Ureter (tissue), 1 donor: ENCODE data around the gene GPC5. TPM values are rescaled to one million over a fixed set of nuclear protein-coding genes. Genes with fewer than 3 reads are reported as not detected.
"Not testable (repeated sequence)": the region's sequence is repeated elsewhere in the genome, so short reads cannot be mapped to it uniquely, and the experiment has no call there.

Source experiments
- DNase-seq: peaks from one replicate; pipeline ENCODE4 v3.0.0-alpha.2; 2020; ENCODE audit warnings: low spot score
- total RNA-seq: library from RNA; stranded (reverse); gene quantifications from one replicate; pipeline ENCODE4 v1.2.4, GENCODE V29; 2023
- donor health status: DM: yes; HTN: yes; CAD: no.

Gene GPC5
- total RNA-seq, 1 donor from 2014 or later = 0.39 TPM

DNA sequence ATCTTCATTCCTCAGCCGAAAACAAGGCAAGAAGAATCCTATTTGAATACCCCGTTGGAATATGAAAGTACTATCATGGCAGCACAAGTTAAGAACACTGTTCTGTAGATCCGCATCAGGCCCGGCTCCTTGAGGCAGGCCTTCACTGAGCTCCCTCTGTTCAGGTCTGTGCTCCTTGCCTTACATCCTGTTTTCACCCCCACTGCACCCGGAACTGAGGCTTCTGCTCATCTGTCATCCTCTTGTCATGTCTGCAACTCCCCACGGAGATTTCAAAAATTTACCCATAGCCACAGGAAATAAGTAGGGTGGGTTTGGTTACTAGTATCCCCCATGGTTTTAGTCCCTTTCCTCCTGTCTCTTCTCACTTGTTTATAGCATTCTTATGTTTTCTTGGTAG, 861.9 kb downstream of the GPC5 start:
- DNase-seq = no peak

DNA sequence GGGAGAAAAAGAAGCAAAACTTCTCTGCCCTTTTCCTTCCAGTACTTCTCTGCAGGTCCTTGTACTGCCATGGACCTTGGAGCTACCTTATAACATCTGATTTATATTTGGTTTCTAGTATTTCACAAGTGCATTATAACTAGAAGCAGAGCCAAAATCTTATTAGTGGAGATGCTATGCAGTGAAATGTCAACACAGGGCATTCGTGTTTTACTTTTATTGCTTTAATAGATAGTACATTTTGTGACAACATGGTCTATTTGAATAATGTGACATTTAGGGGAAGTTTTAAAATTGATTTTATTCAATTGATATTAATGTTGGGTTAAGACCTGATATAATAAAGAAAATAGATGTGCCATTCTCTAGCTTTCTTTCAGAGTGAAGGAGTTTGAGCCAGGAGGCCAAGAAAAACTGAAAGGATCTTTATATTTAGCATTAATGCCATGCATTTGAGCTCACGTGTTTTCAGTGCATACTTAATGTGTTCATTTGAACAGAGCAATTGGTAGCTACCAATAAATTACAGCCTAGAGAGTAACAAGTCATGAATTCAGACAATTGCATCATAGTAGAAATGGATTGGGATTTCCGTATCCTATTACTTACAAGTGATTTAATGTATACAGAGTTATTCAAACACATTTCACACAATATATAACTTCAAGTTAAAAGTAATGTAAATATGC, 863.8 kb downstream of the GPC5 start:
- DNase-seq = no peak

DNA sequence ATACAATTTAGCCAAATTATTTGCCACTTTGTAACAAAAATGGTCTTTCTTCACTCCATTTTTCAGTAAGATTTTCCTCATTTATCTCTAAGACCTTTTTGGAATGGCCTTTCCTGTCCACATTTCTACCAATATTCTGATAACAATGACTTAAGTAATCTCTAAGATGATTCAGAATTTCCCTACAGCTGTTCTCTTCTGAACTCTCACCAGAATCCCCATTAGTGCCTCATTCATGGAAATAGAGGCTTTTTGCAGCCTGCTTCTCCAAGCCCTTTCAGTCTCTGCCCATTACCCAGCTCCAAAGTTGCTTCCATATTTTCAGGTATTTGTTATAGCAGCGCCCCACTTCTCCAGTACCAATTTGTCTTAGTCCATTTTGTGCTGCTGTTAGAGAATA, 867.0 kb downstream of the GPC5 start:
- no peak for DNase-seq

DNA sequence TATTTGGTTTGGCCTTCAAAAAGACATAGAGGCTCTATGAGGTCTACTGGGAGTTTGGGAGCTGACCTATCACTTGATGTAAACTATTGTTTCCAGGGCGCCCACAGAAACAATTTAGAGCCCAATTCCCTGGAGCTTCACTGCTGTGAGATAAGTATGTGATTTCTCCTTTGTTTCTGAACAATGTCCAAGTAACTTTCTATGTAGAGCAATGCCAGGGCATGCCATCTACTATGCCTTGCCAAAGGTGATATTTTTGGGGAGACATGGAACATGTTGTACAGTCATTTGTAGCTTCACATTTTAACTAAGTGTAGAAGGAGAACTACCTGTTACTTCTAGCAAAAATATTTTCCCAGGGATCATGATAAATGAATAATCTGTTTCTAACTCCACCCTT, 872.6 kb downstream of the GPC5 start:
- DNase-seq = no peak

GRCh38 chr13:92272177-92272576, 873.8 kb downstream of the GPC5 start:
- no peak for DNase-seq

GRCh38 chr13:92280986-92281385, 882.6 kb downstream of the GPC5 start:
- DNase-seq = not testable (repeated sequence)

GRCh38 chr13:92290718-92291307, 892.4 kb downstream of the GPC5 start:
- DNase-seq = not testable (repeated sequence)

- not testable (repeated sequence) for DNase-seq
Measured at GRCh38 chr13:92294533-92294932, 896.1 kb downstream of the GPC5 start.

- DNase-seq = not testable (repeated sequence)
Measured at GRCh38 chr13:92296154-92296671, 897.8 kb downstream of the GPC5 start.

DNA sequence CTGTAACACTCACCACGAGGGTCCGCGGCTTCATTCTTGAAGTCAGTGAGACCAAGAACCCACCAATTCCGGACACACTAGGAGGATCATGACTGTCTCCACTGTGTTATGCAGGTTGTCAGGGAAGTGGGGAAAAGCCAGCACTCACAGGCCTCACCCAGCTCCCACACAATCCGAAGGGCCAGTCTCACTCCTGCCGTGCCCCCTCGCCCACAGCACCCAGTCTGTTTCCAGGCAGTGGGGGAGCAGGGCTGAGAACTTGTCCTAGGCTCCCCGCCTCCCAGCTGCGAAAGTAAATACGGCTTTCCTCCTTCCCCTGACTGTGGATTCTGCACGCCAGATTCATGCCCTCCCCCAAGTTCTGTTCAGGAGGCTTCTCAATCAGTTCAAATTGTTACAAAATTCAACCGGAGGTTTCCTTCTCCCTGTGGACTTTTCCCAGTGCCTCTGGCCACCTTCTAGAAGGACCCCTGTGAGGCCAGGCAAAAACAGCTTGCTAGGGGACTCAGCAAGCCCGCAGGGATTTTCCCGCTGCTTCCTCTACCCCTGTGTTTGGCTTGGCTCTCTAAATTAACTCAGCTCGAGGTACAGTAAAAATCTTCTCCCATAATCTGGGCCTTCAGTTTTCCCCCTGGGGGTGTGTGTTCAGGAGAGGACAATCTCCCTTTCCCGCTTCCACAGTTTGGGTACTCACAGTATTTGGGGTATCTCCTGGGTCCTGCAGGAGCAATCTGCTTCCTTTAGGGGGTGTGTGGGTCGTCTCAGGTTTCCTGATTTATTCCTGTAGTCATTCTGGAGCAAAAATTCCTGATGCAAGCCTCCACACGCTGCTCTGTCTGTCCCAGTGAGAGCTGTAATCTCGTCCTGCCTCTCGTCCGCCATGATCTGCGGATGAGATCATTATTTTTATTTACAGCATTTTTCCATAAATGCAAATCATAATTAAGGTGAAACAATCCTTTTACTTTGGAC, 899.8 kb downstream of the GPC5 start:
- DNase-seq = no peak

- DNase-seq = no peak
Measured at GRCh38 chr13:92300651-92301050, 902.2 kb downstream of the GPC5 start.

DNA sequence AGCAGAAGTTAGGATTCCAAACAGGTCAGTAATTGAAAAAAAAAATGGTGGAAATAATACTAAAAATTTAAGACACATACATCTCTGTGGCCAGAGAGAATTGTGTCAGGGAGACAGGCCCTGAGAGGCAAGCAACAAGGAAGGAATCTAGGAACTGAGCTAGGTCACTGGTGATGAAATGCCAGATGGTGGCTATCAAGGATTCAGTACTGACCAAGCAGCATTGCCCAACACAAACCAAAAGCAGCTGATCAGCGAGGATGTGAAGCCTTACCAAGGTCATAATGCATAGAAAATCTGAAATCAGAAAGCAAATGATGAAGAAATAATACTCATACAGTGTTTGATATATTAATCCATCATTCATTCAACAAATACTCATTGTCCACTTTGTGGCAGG, 905.0 kb downstream of the GPC5 start:
- DNase-seq = no peak

DNA sequence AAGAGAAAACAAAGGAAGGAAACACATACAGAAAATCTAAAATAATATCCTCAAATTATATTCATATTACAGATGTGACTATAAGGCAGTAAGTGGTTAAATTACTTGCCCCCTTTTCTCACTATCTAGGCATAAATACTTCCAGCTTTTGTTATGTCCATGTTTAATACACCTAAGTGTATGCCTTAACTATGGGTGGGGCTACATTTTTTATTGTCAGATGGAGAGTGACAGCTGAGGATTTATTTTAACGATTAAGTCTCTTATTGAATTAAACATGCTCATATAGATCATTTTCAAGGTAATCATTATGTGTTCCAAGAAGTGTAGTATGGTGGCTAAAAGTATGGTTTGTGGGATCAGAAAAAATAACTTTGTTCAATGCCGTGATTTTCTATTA, 909.3 kb downstream of the GPC5 start:
- no peak for DNase-seq

DNA sequence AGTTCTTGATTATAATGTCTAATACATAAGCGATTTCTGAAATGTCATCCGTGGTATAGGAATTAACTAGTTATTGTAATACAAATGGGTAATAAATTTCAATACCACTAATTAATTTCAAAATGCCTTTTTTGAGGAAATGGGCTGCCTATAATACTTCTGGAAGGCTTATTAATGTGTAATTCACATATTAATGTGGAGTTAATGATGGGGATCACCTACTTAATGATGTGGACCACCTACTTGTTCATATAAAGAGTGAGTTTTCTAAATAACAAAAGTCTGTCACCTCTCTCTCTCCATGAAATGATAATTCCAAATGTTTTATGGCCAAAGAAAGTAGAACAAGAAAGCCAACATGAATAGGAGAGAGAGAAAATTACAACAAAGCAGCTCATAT, 914.4 kb downstream of the GPC5 start:
- no peak for DNase-seq

GRCh38 chr13:92313382-92313781, 915.0 kb downstream of the GPC5 start:
- no peak for DNase-seq

DNA sequence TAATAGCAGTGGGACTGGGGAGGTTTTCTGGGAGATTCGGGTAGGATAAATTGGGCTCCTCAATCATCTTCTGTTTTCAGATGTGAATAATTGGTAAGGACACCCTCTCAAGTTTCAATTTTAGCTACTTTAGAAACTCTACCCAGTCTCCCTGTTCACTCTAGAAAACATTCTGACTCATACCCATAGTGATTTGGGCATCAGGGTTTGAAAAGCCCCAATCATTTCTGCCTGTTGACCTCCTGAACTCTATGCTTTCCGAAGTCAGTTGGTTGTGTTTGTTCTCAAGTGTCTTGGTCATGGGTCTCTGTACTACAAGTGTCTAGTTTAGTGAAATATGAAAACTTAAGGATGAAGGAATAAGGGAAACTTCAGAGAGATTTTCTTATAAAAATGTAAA, 916.8 kb downstream of the GPC5 start:
- no peak for DNase-seq

DNA sequence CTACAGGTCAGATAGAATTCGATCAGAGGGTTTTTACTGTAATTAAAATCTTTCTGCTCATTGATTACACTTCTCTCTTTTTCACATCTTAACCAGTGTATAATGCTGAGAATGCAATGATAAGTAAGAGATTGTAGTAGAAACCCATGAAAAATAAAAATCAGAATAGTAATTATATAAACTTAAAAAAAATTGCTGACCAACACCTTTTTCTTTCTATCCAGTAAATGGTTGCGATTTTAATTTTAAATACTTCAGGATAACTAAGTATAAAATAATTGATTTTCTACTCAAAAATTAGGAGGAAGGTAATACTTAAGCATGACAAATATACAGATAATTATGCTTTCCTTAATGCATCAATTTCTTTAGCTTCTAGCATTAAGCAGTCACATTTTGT, 917.6 kb downstream of the GPC5 start:
- no peak for DNase-seq

GRCh38 chr13:92317066-92317465, 918.6 kb downstream of the GPC5 start:
- DNase-seq = no peak

- no peak for DNase-seq
Measured at GRCh38 chr13:92320323-92320722, 921.9 kb downstream of the GPC5 start.

DNA sequence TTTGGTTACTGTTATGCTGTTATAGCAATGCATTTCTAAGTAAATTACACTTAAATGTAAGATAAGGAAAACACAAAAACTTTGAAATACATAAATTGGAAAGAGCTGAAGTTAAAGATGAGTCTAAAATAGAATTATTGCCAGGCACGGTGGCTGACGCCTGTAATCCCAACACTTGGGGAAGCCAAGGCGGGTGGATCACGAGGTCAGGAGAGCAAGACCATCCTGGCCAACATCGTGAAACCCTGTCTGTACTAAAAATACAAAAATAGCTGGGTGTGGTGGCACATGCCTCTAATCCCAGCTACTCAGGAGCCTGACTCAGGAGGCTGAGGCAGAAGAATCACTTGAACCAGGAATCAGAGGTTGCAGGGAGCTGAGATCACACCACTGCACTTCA, 922.8 kb downstream of the GPC5 start:
- no peak for DNase-seq

GRCh38 chr13:92345627-92346026, 947.2 kb downstream of the GPC5 start:
- no peak for DNase-seq

GRCh38 chr13:92346046-92346445, 947.6 kb downstream of the GPC5 start:
- no peak for DNase-seq
